Neural cell (in vitro differentiated cells): ENCODE measurements around the gene ANAPC5. TPM values are rescaled to one million over a fixed set of nuclear protein-coding genes. Genes with fewer than 3 reads are reported as not detected.

ENCODE experiments used
- H2AFZ ChIP-seq: fragments of 200-600, 300-800 bp; sonication (generic), shearing (Covaris generic); 2 replicates; pipeline ENCODE4 v1.6.0; 2014; ENCODE audit warnings: low read depth, mild to moderate bottlenecking, antibody characterized with exemption, low read length, moderate library complexity
- H3F3A ChIP-seq: fragments of 200-600 bp; shearing (Covaris generic); 2 replicates; pipeline ENCODE4 v1.6.1; 2016; ENCODE audit warnings: mild to moderate bottlenecking, moderate library complexity, mixed read lengths, antibody characterized with exemption, low read length; ENCODE audit not compliant: insufficient read depth, poor library complexity, severe bottlenecking
- H3K27ac ChIP-seq: fragments of 200-600, 300-800 bp; sonication (generic), shearing (Covaris generic); 2 replicates; pipeline ENCODE4 v1.5.1; 2014; ENCODE audit warnings: mild to moderate bottlenecking, low read length, moderate library complexity
- H3K27me3 ChIP-seq: fragments of 300-800, 200-600 bp; sonication (generic), shearing (Covaris generic); 2 replicates; pipeline ENCODE4 v1.6.0; 2014; ENCODE audit warnings: mild to moderate bottlenecking, low read depth, low read length, moderate library complexity; ENCODE audit not compliant: insufficient read depth
- H3K36me3 ChIP-seq: fragments of 300-800, 200-600 bp; sonication (generic), shearing (Covaris generic); 2 replicates; pipeline ENCODE4 v1.5.1; 2014; ENCODE audit warnings: mild to moderate bottlenecking, antibody characterized with exemption, low read length, moderate library complexity; ENCODE audit not compliant: insufficient read depth
- H3K4me2 ChIP-seq: fragments of 300-800, 200-600 bp; sonication (generic), shearing (Covaris generic); 2 replicates; pipeline ENCODE4 v1.6.0; 2014; ENCODE audit warnings: mild to moderate bottlenecking, low read length
- H3K4me3 ChIP-seq: fragments of 300-800, 200-600 bp; sonication (generic), shearing (Covaris generic); 2 replicates; pipeline ENCODE4 v1.5.1; 2014; ENCODE audit warnings: mild to moderate bottlenecking, low read length, moderate library complexity
- H3K79me2 ChIP-seq: fragments of 200-600 bp; shearing (Covaris generic); replicated peaks from 2 replicates; pipeline ENCODE4 v1.6.0; 2014; ENCODE audit warnings: mild to moderate bottlenecking, low read length, moderate library complexity; ENCODE audit not compliant: insufficient read depth
- H3K9ac ChIP-seq: fragments of 300-800, 200-600 bp; sonication (generic), shearing (Covaris generic); 2 replicates; pipeline ENCODE4 v1.6.1; 2016; ENCODE audit warnings: mild to moderate bottlenecking, low read length, mixed read lengths
- H3K9me2 ChIP-seq: fragments of 200-600 bp; shearing (Covaris generic); 2 replicates; pipeline ENCODE4 v1.6.1; 2016; ENCODE audit warnings: mild to moderate bottlenecking, low read length, mixed read lengths; ENCODE audit not compliant: insufficient read depth
- H3K9me3 ChIP-seq: fragments of 200-600, 300-800 bp; sonication (generic), shearing (Covaris generic); 2 replicates; pipeline ENCODE4 v1.6.1; 2016; ENCODE audit warnings: mild to moderate bottlenecking, mixed run types, low read length, moderate library complexity, mixed read lengths
- H4K20me1 ChIP-seq: fragments of 200-600 bp; shearing (Covaris generic); 2 replicates; pipeline ENCODE4 v1.6.1; 2016; ENCODE audit warnings: mild to moderate bottlenecking, mixed run types; ENCODE audit not compliant: insufficient read depth
- EP300 ChIP-seq: fragments of 450-650 bp; conservative IDR thresholded peaks from 2 replicates; pipeline ENCODE4 v1.6.1; 2014; ENCODE audit warnings: antibody characterized with exemption, mild to moderate bottlenecking, moderate library complexity; ENCODE audit not compliant: poor library complexity, severe bottlenecking
- EZH2 ChIP-seq: fragments of 200-600, 300-800 bp; shearing (Covaris generic), sonication (generic); IDR thresholded peaks from 2 replicates; pipeline ENCODE4 v1.6.1; 2014; ENCODE audit warnings: antibody characterized with exemption, low read length, borderline replicate concordance, mild to moderate bottlenecking; ENCODE audit not compliant: insufficient read depth, poor library complexity, severe bottlenecking
- MXI1 ChIP-seq: fragments of 450-650 bp; conservative IDR thresholded peaks from 2 replicates; pipeline ENCODE4 v1.6.1; 2014; ENCODE audit warnings: antibody characterized with exemption, mild to moderate bottlenecking; ENCODE audit not compliant: poor library complexity, severe bottlenecking
- POLR2AphosphoS5 ChIP-seq: IDR thresholded peaks from 2 replicates; pipeline ENCODE4 v1.6.1; 2012
- RAD21 ChIP-seq: fragments of 450-650 bp; conservative IDR thresholded peaks from 2 replicates; pipeline ENCODE4 v1.6.1; 2014; ENCODE audit warnings: antibody characterized with exemption, mild to moderate bottlenecking, moderate library complexity
- SMC3 ChIP-seq: fragments of 450-650 bp; conservative IDR thresholded peaks from 2 replicates; pipeline ENCODE4 v1.6.1; 2014; ENCODE audit warnings: antibody characterized with exemption, mild to moderate bottlenecking, moderate library complexity; ENCODE audit not compliant: poor library complexity
- TAF1 ChIP-seq: IDR thresholded peaks from 2 replicates; pipeline ENCODE4 v1.6.1; 2012; ENCODE audit warnings: low read depth
- polyA plus RNA-seq: library from polyadenylated mRNA; depleted of rRNA; stranded (reverse); fragments of >200 nt; gene quantifications from 2 replicates; pipeline ENCODE4 v1.2.3, GENCODE V29; 2014
- TF ChIP-seq, protein P1 (sequence below): fragments of 450-650 bp; IDR thresholded peaks from 2 replicates; pipeline ENCODE4 v1.5.1; 2014; ENCODE audit warnings: antibody characterized with exemption, mild to moderate bottlenecking, moderate library complexity; ENCODE audit not compliant: poor library complexity, severe bottlenecking
- TF ChIP-seq, protein P2 (sequence below): IDR thresholded peaks from 2 replicates; pipeline ENCODE4 v1.6.1; 2012; ENCODE audit warnings: borderline replicate concordance

Gene ANAPC5
- polyA plus RNA-seq, 1 donor from 2014 or later: 272 TPM

GRCh38 chr12:121328620-121329019 lies 23.6 kb downstream of the ANAPC5 start:
- Histone ChIP-seq H3K36me3 (peaks cover 4% of the 10 kb centered on the region), H3K4me2 (no peak overlapping the region), H4K20me1 (no peaks in the 10 kb centered on the region), H3F3A (no peaks in the 10 kb centered on the region), H3K9me2 (no peaks in the 10 kb centered on the region), H3K79me2 (no peaks in the 10 kb centered on the region), H3K9ac (no peak overlapping the region), H3K27ac (no peak overlapping the region), H3K27me3 (no peaks in the 10 kb centered on the region), H2AFZ (no peak overlapping the region), H3K9me3 (no peaks in the 10 kb centered on the region), H3K4me3 (no peak overlapping the region)
- TF ChIP-seq TAF1 (no peak), SMC3 (no peak), EZH2 (no peak), POLR2AphosphoS5 (no peak), MXI1 (no peak), EP300 (no peak)
- TF ChIP-seq, protein P1, sequence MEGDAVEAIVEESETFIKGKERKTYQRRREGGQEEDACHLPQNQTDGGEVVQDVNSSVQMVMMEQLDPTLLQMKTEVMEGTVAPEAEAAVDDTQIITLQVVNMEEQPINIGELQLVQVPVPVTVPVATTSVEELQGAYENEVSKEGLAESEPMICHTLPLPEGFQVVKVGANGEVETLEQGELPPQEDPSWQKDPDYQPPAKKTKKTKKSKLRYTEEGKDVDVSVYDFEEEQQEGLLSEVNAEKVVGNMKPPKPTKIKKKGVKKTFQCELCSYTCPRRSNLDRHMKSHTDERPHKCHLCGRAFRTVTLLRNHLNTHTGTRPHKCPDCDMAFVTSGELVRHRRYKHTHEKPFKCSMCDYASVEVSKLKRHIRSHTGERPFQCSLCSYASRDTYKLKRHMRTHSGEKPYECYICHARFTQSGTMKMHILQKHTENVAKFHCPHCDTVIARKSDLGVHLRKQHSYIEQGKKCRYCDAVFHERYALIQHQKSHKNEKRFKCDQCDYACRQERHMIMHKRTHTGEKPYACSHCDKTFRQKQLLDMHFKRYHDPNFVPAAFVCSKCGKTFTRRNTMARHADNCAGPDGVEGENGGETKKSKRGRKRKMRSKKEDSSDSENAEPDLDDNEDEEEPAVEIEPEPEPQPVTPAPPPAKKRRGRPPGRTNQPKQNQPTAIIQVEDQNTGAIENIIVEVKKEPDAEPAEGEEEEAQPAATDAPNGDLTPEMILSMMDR: no peak
- TF ChIP-seq, protein P2, sequence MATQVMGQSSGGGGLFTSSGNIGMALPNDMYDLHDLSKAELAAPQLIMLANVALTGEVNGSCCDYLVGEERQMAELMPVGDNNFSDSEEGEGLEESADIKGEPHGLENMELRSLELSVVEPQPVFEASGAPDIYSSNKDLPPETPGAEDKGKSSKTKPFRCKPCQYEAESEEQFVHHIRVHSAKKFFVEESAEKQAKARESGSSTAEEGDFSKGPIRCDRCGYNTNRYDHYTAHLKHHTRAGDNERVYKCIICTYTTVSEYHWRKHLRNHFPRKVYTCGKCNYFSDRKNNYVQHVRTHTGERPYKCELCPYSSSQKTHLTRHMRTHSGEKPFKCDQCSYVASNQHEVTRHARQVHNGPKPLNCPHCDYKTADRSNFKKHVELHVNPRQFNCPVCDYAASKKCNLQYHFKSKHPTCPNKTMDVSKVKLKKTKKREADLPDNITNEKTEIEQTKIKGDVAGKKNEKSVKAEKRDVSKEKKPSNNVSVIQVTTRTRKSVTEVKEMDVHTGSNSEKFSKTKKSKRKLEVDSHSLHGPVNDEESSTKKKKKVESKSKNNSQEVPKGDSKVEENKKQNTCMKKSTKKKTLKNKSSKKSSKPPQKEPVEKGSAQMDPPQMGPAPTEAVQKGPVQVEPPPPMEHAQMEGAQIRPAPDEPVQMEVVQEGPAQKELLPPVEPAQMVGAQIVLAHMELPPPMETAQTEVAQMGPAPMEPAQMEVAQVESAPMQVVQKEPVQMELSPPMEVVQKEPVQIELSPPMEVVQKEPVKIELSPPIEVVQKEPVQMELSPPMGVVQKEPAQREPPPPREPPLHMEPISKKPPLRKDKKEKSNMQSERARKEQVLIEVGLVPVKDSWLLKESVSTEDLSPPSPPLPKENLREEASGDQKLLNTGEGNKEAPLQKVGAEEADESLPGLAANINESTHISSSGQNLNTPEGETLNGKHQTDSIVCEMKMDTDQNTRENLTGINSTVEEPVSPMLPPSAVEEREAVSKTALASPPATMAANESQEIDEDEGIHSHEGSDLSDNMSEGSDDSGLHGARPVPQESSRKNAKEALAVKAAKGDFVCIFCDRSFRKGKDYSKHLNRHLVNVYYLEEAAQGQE: no peak

DNA sequence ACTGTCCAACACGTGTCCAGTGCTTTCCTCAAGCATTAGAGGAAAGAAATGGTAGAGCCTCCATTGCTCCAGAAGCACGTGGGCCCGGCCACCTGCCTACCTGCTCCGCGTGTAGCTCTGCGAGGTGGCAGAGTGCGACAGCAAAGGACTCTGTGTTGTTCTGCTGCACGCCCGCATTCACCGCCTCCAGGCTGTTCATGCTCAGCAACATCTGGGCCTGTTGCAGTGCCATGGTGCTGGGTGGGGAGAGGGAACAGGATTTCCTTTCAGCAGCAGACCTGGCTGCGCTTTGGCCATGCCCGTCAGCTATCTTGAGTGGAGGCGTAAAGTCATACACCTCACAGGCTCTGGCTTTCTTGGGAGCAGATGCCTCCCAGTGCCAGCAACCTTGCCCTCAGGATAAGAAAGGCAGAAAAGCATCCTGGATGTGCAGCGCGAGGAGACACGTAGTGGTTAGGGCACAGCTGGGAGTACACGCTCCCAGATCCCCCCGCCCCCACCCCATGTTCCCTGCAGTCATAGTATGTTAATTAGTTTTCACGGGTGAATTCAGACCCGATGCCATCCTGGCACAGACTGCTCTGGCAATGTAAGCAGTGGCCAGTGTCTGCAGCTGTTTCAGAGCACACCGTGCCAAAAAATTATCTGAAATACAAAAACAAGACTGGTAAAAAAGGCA lies 25.1 kb downstream of the ANAPC5 start:
- Histone ChIP-seq H3F3A (no peaks in the 10 kb centered on the region), H3K4me2 (no peak overlapping the region), H3K9me2 (no peaks in the 10 kb centered on the region), H3K27me3 (no peaks in the 10 kb centered on the region), H3K4me3 (no peak overlapping the region), H3K9me3 (no peaks in the 10 kb centered on the region), H3K36me3 (peaks cover 4% of the 10 kb centered on the region), H3K9ac (no peak overlapping the region), H4K20me1 (no peaks in the 10 kb centered on the region), H3K79me2 (no peaks in the 10 kb centered on the region), H3K27ac (no peak overlapping the region), H2AFZ (no peak overlapping the region)
- TF ChIP-seq MXI1: no peak
- no peak for TF ChIP-seq POLR2AphosphoS5
- TF ChIP-seq TAF1: no peak
- TF ChIP-seq, protein P1: no peak
- no peak for TF ChIP-seq RAD21
- TF ChIP-seq, protein P2: no peak
- TF ChIP-seq EZH2: no peak
- no peak for TF ChIP-seq EP300
- no peak for TF ChIP-seq SMC3
